Superior temporal gyrus (tissue), 1 donor: ENCODE data around the gene HOXB6.

Source experiments
- DNase-seq: peaks from one replicate; pipeline ENCODE4 v3.0.0-alpha.2; 2016; ENCODE audit errors: extremely low spot score

The HOXB6 gene

DNA sequence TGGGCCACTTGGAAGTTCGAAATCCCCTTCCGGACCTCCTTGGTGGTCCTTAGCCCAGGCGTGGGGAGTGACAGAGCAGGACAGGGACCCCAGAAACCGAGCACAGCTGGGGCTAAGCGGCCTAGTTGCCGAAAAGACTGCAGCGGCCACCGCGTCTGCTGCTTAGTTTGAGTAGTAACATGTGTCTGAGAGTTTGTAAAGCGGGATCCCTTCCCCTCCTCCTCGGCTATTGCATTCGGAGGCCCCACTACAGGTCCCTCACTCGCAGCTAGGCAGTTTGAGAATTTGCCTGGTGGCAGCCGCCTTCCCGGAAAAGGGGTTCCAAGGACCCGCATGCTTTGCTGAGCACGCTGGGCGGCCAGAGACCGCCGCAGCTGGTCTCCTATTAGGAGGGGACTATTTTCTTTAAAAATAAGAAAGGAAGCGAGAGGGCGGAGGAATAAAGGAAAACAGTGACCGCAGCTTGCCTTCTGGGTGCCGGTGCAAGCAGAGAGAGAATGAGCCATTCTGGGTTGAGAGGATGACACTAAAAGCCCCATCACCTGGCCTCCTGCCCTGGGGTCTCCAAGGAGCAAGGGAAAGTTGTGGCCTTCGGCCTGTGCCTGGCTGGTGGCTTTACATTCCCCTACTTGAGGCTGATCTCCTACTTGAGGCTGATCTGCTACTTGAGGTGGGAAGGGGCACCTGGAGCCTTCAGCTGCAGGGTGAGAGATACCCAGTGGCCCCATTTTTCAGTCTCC lies 10.1 kb downstream of the HOXB6 start:
- no peak for DNase-seq

DNA sequence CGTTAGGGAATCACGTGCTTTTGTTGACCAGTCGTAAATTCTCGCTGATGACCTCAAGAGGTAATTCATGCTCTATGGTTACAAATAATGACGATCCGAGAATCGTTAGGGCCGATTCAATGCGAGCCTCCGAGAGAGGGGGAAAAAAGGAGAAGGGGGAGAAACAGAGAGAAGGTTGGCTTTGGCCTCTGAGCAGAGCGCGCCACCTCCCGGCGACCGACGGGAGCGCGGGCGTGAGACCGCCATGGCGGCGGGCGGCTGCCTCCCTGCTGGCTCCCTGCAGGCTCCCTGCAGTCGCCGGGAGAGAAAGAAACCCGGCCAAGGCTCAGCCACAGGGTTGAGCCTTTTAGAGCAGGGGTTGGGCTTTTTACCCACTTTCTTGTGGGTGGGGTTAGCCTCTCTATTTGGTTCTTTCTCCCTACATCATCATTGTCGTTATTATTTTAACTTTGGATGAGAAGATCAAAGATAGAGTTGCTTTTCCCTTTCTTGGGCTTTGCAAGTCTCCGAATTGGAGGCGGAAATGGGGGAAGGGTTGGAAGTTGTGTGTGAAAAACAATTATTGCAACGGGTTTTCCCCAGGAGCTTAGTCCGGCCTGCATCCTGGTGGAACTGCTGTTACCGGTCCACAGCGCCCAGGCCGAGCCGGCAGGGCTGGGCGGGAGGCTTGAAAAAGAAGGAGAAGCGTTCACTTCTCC lies 10.8 kb downstream of the HOXB6 start:
- DNase-seq = no peak

DNA sequence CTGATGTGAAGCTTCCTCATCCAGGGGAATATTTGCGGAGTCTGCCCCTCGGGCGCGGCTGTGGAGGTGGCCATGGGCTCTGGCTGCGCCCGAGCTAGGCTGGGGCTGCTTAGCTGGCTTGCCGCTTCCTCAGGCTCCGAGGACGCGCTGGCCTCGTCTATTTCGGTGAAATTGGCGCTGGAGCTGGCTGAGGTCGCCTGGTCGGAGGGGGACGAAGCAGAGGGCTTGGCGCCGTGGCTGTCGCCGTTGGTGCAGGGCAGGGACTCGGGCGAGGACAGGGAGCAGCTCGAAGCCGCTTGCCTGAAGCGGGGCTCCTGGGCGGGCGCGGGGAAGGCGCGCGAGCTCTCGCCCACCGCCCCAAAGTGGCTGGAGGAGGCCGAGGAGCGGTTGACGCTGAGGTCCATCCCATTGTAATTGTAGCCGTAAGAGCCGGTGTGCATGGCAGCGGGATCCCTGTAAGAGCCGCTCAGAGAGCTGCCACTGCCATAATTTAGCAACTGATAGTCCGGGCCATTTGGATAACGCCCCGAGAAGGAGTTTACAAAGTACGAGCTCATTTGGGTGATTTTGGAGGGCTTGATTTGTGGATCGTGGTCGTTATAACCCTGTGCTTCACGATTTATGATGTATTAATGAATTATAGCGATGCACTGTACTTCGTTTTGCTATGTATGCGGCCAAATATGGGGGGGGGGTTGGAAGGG lies 11.5 kb downstream of the HOXB6 start, which contains the start of gene HOXB5:
TSS of gene HOXB5 (minus strand) at position 654 of the 704 bp plus-strand sequence. CDS start at position 557, 97 bp downstream.
- no peak for DNase-seq

DNA sequence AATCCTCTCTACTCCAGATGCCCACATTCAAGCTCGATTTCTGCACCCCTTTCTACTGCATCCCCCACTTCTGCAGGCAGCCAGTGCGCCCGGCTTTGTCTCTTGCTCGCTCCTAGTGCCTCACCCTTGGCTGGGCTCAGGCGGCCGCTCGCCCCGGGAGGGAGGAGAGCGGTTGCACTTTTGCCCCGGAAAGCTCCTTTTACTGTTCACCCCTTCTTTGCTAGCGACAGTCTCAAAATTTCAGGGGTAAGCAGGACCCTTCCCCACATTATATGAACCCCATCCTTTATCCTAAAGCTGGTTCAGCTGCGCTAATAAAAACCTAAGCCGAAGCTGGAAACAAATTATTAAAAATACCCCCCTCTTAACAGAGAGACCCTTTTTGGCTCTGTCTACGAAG lies 12.2 kb downstream of the HOXB6 start:
- no peak for DNase-seq

DNA sequence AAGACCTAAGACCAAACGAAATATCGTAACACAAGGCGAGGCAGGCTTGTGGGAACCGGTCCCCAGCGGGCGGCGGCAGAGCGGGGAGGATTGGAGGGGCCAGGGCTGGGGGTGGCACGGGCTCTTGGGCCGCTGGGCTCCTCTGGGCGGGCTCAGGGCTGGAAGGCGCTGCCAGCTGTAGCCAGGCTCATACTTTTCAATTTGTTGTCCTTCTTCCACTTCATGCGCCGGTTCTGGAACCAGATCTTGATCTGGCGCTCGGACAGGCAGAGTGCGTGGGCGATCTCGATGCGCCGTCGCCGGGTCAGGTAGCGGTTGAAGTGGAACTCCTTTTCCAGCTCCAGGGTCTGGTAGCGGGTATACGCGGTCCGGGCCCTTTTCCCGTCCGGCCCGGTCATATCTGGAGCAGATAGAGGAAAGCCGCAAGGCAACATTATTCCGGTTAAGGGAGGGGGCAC lies 12.7 kb downstream of the HOXB6 start:
- no peak for DNase-seq

DNA sequence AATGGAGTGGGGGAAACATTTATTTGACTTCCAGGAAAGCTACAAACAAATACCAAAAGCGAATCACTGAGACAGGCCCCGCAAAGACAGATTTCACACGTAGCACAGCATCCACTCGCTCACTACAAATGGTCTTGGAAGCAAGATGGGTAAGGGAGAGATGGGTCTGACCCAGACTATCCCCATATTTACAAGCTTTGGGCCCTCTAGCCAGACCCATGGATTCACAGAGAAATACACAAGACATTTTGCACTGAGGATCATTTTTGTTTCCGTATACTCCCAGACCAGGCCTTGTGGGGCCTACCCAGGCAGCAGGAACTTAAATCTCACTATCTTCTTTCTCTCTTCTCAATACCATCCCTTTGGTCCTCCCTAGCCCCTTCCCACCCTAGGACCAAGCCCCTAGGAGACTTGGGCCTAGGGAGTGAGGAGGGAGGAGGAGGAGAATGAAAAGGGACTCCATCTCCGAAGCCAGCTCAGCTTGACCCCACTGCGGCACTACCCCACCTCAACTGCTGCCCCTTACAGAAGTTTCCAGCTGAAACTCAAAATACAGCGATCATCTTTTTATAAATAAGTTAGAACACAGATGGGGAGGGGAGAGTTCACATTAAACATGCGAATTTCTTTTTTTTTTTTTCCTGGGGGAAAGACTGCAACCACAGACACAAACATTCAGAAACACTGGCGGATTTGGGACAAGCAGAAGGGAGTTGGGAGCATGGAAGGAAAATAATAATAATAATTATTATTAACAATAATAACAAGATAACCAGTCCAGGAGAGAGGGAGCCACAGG lies 13.3 kb downstream of the HOXB6 start:
- no peak for DNase-seq

DNA sequence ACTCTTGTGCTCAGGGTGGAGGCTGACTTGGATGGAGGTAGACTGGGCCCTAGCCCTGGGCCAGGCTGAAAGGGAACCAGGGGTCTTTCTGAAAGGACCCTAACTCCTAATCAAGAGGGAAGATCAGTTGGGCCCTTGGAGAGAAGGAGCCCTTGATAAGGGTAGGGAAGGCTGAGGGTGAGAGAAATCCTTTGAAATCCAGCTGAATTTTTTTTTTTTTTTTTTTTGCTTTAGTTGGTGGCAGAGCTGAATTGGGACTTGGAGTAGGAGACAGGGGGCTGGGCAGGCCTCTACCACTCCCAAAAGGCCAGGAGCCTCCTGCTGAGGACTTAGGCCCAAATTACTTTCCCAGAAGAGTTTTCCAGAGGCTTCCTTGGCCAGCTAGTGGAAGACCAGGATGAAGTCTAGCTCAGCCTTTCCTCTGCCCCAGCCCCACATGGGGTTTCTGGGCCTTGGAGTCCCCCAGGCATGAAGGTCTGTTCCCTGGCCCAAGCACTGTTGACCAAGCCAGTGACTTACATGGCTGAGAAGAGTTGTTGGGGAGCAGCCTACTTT lies 14.1 kb downstream of the HOXB6 start:
- no peak for DNase-seq

DNA sequence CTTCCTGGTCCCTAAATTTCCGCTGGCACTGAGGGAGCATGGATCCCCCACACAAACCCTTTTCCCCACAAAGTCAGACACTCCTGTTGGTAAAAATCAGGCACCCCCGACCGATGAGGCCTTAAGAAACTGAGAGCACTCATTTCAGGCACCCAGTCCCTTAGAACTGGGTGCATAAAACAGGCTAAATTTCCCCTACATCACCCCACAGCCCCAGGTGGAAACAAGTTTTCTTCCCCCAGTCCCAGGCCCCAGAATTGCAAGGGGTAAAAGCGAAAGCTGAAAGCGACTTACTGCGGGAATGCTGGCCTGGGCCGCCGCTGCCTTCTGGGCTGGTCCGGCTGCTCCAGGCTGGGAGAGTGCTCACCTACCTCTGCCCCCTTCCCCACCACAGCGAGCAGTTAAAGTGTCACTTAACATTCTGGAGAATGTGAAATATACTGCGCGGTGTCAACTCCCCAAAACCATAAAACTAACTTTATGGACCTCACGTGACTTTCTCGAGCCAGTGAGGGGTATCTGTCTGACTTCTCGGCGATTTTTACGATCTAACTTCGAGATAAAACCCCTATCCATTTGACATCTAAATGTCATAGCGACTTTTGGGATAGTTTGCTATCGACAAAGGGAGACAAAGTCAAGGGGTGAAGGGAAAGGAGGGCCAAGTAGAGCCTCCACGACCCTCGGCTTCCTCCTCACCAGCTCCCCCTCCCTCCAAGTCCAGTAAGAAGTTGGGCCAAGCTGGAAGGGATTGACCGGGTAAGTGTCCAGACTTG lies 14.8 kb downstream of the HOXB6 start, which contains the start of gene HOXB3:
TSS of gene HOXB3 (minus strand) at position 411 of the 776 bp plus-strand sequence. CDS start 37,767 bp downstream, outside the sequence.
- DNase-seq = no peak

DNA sequence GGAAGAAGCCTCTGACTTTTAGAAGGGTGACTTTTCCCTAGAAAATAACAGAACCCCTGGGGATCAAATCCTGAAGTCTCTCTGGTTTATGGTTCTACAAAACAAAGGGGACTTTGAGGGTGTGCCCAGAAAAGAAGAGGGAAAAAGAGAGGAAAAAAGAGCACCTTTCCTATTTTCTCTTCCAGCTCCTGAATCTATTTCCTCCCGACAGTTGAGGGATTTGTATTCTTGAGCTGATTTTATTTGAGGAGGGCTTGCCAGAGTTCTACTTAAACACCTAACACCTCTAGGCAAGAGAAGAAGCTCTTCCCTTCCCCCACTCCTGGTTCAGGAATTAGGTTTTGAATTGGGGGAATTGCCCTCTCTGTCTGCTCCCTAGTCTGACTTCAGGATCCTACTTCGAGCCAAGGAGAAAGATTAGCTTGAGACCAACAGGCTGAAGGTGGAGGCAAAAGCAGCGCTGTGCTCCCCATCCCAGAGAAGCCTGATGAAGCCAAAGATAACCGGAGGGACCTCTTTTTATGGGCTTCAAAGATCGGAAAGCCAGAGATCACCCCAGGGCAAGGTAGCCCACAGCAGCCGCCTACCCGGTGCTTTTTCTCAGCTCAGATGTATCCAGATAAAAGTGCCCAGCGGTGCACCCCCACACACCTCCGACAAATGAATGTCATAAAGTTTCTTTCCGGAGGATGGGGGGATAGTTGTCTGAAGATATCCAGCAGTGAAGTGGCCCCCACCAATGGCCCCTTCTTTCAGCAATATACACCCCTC lies 15.5 kb downstream of the HOXB6 start:
- DNase-seq = no peak

DNA sequence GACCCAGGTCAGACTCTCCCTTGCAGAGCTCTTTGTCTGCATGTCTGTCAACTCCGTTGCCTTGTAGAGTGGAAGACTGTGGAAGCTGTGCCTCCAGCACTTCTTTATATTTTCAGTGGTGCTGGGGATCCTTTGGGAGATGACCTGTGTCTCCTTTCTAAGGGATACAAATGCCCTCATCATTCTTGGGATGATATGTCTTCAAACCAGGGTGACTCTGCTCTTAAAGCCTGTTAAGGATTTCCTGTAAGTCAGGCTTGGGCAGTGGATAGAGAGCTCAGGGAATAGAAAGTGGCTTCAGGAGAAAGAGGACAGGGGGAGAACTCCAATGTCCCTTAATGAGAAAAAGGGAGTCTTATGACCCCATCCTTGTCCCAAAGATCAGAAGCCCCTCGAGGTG lies 16.3 kb downstream of the HOXB6 start:
- no peak for DNase-seq

DNA sequence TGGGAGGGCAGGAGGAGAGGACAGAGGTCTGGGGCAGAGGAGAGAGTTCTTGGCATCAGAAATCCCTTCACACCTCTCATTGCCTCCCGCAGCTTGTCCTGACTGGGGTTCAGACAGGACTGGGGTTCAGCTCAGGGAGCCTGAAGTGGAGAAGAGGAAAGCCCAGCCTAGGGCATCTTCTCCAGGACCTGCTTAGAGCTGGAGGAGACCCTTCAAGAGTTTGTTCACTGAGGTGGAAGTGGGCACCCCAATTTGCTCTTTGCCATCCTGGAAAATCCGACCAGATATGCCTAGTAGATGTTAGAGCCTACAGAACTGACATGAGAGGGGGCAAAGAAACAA lies 16.7 kb downstream of the HOXB6 start:
- no peak for DNase-seq

DNA sequence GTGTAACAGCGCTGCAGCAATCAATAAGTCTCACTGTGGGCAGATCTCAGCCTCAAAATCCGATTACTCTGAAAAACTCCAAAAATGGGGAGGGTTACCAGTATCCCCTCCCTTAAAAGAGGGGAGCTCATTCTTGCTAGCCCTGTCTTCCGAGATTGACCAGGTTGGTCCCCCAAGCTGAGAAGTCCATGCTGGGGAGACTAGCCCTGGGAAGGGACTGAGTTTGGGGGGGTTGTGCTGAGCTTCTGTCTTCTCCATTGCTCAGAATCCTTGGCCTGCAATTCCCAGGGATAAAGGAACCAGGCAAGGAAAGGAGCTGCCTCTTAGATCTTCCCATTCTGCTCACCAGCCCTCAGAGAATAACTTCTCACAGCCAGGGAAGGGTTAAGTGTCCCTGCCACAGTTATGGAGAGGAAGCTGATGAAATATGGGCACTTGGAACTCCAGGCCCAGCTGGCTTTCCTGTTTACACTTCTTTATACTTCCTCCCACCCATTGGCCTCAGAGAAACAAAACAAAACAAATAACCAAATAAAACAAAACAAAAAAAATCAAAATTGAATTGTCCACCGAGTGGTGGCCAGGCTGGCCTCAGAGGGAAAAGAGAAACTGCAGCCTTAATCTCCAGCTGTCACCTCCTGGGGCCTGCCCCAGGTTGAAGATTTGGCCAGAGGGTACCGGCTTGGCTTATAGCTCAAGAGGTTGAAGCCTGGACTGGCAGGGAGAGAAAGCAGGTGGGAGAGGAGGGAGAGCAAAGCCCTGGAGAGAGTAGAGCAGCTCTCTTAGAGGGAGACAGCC lies 17.3 kb downstream of the HOXB6 start:
- no peak for DNase-seq

DNA sequence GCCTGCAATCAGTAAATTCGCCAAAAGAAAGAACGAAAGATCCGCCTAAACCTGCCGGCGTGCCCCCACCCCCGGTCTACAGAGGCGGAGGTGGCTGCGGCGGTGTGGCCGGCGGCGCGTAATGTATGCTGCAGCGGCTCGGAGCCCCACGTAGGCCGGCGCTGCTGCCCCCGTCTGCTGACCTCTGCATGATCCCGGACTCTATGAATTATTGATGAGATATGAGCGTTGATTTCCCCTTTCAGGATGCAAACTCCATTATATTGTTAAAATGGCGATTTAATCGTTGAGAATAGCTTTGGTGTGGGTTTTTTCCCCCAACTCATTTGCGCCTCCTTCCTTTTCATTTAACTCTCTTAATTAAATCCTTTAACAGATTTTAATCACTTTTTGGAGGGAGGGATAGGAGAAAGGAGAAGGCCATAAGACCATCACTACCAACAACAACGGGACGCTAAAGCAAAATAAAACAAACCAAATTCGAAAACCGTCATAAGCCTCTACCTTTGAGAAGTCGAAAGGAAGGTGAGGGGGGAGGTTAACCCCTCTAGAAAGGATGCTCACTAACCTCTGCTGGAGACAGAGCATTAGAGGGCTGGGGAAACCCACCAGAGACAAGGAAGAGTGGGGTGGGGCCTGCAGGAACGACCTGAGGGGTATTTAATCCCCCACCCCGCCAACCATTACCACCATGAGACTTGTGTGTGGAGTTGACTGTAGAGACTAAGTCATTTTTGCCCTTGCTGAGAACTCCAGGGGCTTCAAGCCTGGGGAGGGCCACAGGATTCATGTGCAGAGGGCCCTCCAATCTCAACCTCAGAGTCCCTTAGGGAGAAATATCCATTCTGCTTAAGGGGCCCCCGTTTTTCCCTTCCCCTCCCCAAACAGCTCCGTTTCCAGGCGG lies 18.2 kb downstream of the HOXB6 start:
- no peak for DNase-seq

DNA sequence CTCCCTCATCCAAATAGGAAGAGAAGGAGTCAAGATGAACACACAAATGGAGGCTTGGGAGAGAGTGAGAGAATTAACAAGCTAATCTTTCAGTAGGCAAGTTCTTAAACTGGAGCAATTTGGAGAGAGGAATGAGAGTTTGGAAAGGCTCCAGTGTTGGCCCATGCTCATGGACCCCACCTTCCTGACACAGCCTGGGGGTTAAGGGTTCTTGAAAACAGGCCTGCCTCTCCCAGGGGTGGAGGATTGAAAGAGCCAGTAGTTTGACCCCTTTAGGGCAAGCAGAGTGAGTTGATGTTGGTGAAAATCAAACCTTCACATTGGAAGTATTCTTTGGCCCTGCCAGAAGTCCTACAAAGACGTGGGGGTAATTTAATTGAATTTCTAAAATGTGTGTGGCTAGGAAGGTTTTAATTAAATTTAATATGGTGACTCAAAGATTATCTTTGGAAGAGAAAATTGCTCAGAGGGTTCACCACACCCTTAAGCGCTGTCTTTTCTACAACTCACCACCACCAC lies 20.5 kb downstream of the HOXB6 start:
- DNase-seq = no peak

DNA sequence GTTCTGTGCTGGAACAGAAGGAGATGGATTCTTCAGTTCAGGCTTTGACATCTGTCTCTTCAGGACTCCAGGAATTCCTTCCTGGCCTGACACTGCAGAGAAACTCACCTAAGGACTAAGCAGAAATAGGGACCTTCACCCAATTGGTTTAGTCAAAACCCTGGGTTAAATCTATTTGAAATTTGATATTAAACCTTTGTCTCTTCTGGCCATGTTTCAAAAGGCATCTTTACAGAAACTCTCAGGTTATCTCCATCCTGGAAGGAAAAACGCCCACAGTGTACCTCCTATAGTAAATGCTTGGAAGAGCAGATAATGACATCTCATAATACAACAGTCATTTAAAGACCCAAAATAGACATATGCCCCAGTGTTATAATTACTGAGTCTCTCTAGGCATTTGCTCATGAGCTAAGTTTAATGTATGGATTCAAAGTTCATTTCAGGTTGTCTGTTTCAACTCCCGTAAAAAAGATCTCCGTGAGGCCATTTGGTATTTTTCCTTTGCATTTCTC lies 21.0 kb downstream of the HOXB6 start:
- no peak for DNase-seq

DNA sequence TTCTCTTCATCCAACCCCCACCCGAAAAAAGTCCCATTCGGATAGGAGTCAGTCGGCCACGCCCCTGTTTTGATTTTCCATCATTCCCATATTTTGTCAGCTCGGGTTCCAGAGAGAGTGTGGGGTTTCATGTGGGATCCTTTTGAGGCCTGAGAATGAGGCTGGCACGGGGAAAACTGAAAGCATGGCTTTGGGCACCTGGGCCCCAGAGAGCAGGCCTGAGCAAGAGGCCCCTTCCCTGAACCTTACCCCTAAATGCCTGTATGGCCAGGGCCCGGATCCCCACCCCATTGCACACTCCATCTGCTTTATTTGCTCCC lies 22.1 kb downstream of the HOXB6 start:
- DNase-seq = no peak

DNA sequence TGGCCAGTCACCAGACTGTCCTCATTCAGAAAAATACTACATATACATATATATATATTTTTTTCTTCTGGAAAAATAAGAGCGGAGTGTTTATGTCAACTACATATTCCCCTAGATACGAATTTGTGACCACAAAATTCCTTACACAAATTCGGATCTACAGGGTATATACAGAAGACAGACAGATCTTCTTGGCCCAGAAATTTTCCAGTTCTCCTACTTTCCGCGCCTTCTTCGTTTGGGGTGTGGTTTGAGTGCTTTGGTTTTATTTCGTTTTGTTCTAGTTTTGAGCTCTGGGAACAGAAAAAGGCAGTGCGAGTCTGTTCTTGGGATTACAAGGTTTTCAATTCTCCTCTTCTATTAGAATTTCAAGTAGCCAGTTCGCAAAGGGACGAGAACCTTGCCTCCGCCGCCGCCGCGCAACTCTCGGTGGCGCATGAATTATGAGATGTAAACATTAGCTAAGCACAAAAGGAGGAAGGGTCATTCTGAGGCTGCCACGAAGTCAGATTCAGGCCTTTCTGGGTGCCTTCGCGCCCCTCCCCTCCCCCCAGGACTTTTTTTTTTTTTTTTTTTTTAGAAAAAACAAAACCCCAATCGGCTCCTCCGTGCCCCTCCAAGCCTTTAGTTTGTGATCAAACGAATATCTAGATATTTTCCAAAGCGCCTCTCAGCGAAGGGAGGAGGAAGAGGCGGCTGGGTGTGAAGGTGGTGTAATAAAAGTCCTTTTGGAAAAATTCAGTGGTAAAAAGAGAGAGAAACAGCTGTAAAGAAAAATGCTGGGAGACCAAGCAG lies 24.8 kb downstream of the HOXB6 start:
- DNase-seq = no peak
